ENCODE data around the gene CADM1. TPM values are rescaled to one million over a fixed set of nuclear protein-coding genes. Genes with fewer than 3 reads are reported as not detected.
A peak's percentile ranks its signal among the peaks of the same experiment; 100 is the strongest.

The CADM1 gene
- total and polyA plus RNA-seq, 7 donors: 0.69 to 25.2 (median 15.6) TPM

DNA sequence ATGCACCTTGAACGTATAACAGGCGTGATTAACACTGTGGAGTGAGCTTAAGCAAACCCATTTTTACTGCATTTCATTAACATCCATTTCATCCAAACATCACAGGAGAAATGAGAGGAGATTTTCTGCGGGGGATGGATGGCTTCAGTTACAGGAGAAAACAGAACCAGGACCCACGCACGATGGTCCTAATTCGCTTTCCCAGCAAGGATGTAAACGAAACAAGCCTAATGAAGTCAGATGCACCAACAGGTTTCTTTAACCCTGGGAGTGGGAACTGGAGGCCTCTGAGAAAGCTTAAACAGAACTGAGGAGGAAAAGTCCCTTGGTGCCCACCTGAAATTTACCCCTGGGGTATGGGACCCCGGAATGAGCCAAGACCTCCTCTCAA, 2.7 kb downstream of the CADM1 start:
- H3K4me1 ChIP-seq: peaks cover 0 to 32% (median 23%) of the 10 kb centered on the region in 4 donors
- H3K27ac ChIP-seq: peak overlapping the region in 2 of 4 donors; percentile 7 to 12
- intact Hi-C loops (cut with DNase I): loop anchor here (10.0 kb wide), 2 partner anchors 97 to 203 kb away; no protein-coding TSS in a partner anchor
- TF ChIP-seq CTCF (IDR thresholded peaks at IDR 0.05) (no peak), POLR2AphosphoS5 (IDR thresholded peaks at IDR 0.05) (no peak), EP300 (IDR thresholded peaks at IDR 0.05) (no peak), POLR2A (IDR thresholded peaks at IDR 0.05) (no peak)
- WGBS, 2 donors: 44 to 47% methylated on average over 8 of the region's 8 CpGs
- peaks cover 0 to 31% (median 0%) of the 10 kb centered on the region in 3 donors for H3K27me3 ChIP-seq
- no peaks in the 10 kb centered on the region for H3K9me3 ChIP-seq
- no peak for DNase-seq
- peak overlapping the region in 3 of 4 donors; percentile 2 to 69 (median 10) for H3K4me3 ChIP-seq
- H3K36me3 ChIP-seq: no peaks in the 10 kb centered on the region

DNA sequence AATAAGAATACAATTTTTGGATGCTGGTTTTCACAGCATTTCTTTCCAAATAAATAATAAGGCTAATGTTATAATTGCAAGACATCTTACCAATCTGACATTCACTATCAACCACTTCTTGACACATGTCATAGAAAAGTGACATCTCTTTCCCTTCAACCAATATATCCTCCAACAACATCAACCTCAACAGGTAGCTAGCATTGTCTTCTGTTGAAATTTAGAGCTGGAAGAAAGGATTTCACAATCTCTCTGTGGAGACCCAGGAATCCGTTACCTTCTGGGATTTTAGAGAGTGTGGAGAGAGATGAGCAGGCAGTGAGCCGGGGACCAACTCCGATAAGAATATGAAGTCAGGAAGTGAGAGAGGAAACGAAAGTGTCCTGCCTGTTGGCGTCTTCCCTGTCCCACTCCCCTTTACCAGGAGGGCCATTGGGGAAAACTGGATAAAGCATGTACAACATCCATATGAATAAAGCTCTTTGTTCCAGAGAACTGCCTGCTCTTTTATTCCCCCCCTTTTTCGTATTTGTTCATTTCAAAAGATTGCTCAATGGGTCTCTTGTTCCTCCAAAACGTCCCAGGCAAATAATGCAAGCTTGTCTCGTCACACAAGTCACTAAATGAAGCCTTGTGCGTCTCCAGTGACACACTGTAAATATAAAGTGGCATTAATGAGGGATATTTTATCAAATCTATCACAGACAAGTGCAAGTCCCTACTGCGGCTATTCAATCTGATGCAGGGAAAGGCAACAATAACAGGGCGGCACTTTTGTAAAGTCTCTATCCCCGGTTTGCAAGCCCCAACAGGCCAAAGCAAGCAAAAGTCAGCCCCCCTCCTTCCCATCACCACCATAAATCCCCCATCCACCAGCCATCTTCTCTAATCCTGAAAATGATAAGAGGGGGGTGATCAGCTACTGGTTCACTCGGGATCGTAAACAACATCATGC, 3.4 kb downstream of the CADM1 start:
- H3K4me3 ChIP-seq: peak overlapping the region in 2 of 4 donors; percentile 2 to 10
- intact Hi-C loops (cut with DNase I): loop anchor here (10.0 kb wide), 2 partner anchors 96 to 204 kb away; no protein-coding TSS in a partner anchor
- peak overlapping the region in 2 of 4 donors; percentile 7 to 12 for H3K27ac ChIP-seq
- no peaks in the 10 kb centered on the region for H3K36me3 ChIP-seq
- WGBS, 2 donors: 20 to 39% methylated on average over 14 of the region's 14 CpGs
- no peak for DNase-seq
- no peaks in the 10 kb centered on the region for H3K9me3 ChIP-seq
- TF ChIP-seq POLR2A (IDR thresholded peaks at IDR 0.05): no peak
- H3K27me3 ChIP-seq: peaks cover 0 to 31% (median 0%) of the 10 kb centered on the region in 3 donors
- H3K4me1 ChIP-seq: peaks cover 0 to 32% (median 23%) of the 10 kb centered on the region in 4 donors

DNA sequence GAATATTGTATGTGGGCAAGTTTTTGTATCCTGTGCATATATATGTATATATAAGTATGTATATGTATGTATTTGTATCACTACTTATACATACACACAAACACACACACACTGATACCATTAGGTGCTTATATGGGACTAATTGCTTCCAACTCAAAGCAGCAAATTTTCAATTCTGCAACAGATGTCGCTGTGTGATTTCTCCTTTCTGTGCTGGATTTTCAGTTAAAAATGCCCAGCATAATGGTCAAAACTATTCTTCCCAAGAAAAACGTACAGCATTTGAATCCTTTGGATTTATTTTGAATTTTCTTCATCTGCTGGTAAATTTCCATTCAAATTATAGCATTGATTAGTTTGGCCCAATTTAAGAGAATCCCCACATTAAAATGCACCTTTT, 4.3 kb downstream of the CADM1 start:
- DNase-seq: no peak
- Histone ChIP-seq H3K4me1 (peaks cover 0 to 27% (median 20%) of the 10 kb centered on the region in 4 donors), H3K36me3 (no peaks in the 10 kb centered on the region), H3K9me3 (no peaks in the 10 kb centered on the region), H3K27me3 (peaks cover 0 to 24% (median 0%) of the 10 kb centered on the region in 3 donors), H3K27ac (no peak overlapping the region), H3K4me3 (no peak overlapping the region)
- no peak for TF ChIP-seq POLR2A (IDR thresholded peaks at IDR 0.05)
- no peak for TF ChIP-seq CTCF (IDR thresholded peaks at IDR 0.05)
- TF ChIP-seq POLR2AphosphoS5 (IDR thresholded peaks at IDR 0.05): no peak
- TF ChIP-seq EP300 (IDR thresholded peaks at IDR 0.05): no peak
- WGBS, 2 donors: 75 to 77% methylated on average over 2 of the region's 2 CpGs
- intact Hi-C loops (cut with DNase I): loop anchor here (10.0 kb wide), 2 partner anchors 95 to 205 kb away; no protein-coding TSS in a partner anchor

GRCh38 chr11:115499241-115499799, 4.9 kb downstream of the CADM1 start:
- Histone ChIP-seq H3K4me3 (no peak overlapping the region), H3K27ac (no peak overlapping the region), H3K36me3 (no peaks in the 10 kb centered on the region), H3K4me1 (peaks cover 0 to 26% (median 18%) of the 10 kb centered on the region in 4 donors), H3K9me3 (no peaks in the 10 kb centered on the region), H3K27me3 (peaks cover 0 to 24% (median 0%) of the 10 kb centered on the region in 3 donors)
- no peak for DNase-seq
- no peak for TF ChIP-seq EP300 (IDR thresholded peaks at IDR 0.05)
- TF ChIP-seq CTCF (IDR thresholded peaks at IDR 0.05): no peak
- no peak for TF ChIP-seq POLR2AphosphoS5 (IDR thresholded peaks at IDR 0.05)
- no peak for TF ChIP-seq POLR2A (IDR thresholded peaks at IDR 0.05)
- 86 to 90% methylated on average over 4 of the region's 4 CpGs for WGBS, 2 donors
- intact Hi-C loops (cut with DNase I): no loop called here

DNA sequence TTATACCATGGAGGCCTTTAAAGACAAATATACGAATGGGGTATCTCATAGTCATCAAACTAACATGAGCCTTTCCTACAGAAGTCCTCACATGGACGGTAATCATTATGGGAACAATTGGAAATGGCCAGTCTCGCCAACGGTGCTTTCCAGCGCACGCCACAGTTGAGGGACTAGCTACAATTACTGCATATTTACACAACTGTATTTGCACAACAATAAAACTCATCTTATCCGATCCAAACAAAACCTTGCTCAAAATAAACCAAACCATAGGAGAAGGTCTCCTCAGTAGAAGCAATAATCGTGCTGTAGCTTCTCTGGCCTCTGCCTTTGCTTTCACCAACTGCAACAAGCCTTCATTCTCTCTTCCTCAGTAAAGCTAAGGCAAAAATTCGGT, 5.9 kb downstream of the CADM1 start:
- Histone ChIP-seq H3K27ac (no peak overlapping the region), H3K4me3 (no peak overlapping the region), H3K9me3 (no peaks in the 10 kb centered on the region), H3K27me3 (peaks cover 0 to 24% (median 0%) of the 10 kb centered on the region in 3 donors), H3K4me1 (peaks cover 0 to 19% (median 11%) of the 10 kb centered on the region in 4 donors), H3K36me3 (no peaks in the 10 kb centered on the region)
- no peak for DNase-seq
- WGBS, 2 donors: 14 to 63% methylated on average over 9 of the region's 9 CpGs
- TF ChIP-seq POLR2A (IDR thresholded peaks at IDR 0.05) (no peak), EP300 (IDR thresholded peaks at IDR 0.05) (no peak), CTCF (IDR thresholded peaks at IDR 0.05) (no peak), POLR2AphosphoS5 (IDR thresholded peaks at IDR 0.05) (no peak)
- intact Hi-C loops (cut with DNase I): no loop called here
